Large intestine (tissue), 12 donors: ENCODE results near the gene PNPLA7. TPM values are rescaled to one million over a fixed set of nuclear protein-coding genes. Genes with fewer than 3 reads are reported as not detected.
A peak's percentile ranks its signal among the peaks of the same experiment; 100 is the strongest.
"Not testable (repeated sequence)": the region's sequence is repeated elsewhere in the genome, so short reads cannot be mapped to it uniquely, and the experiment has no call there.

Source experiments
- DNase-seq, 2 donors: peaks; one replicate each; pipeline versions ENCODE4 v3.0.0 to v3.0.0-alpha.2; 2013
- H3K27ac ChIP-seq: one replicate; pipeline ENCODE4 v1.5.1; 2013; ENCODE audit warnings: low read length
- H3K27me3 ChIP-seq: 2 replicates; pipeline ENCODE4 v1.6.1; 2013; ENCODE audit warnings: low read length; ENCODE audit not compliant: control insufficient read depth, insufficient read depth
- H3K36me3 ChIP-seq: 2 replicates; pipeline ENCODE4 v1.6.1; 2013; ENCODE audit warnings: low read length; ENCODE audit not compliant: control insufficient read depth, insufficient read depth
- H3K4me1 ChIP-seq: one replicate; pipeline ENCODE4 v1.6.1; 2013; ENCODE audit warnings: low read length; ENCODE audit not compliant: control insufficient read depth, insufficient read depth
- H3K4me3 ChIP-seq: one replicate; pipeline ENCODE4 v1.5.1; 2013; ENCODE audit warnings: low read length
- H3K9me3 ChIP-seq: one replicate; pipeline ENCODE4 v1.6.1; 2013; ENCODE audit warnings: mild to moderate bottlenecking, low read depth, low read length, moderate library complexity; ENCODE audit not compliant: control insufficient read depth
- WGBS: methylation state at CpG from one replicate; pipeline ENCODE4 v1.1.5; 2013; ENCODE audit warnings: low lambda C conversion rate; ENCODE audit not compliant: insufficient coverage; 5-methylcytosine and 5-hydroxymethylcytosine counted together
- long read RNA-seq, 11 donors: transcript quantifications; one replicate each; lab custom pipeline, GENCODE V29; 2026
- polyA plus RNA-seq: library from polyadenylated mRNA; unstranded; fragments of 120-200 nt; gene quantifications from one replicate; pipeline ENCODE4 v1.2.1, GENCODE V29; 2013

The PNPLA7 gene
- polyA plus RNA-seq: 7.2 TPM
- long read RNA-seq, donor 1: 0 reads
- long read RNA-seq, donor 2: 0 reads
- long read RNA-seq, donor 3: 0 reads
- long read RNA-seq, donor 4: 0 reads
- long read RNA-seq, donor 5, partial matches to known transcripts: 78 of 78 reads
- long read RNA-seq, donor 5, other reads (novel, unspliced or antisense): 0 of 78 reads
- long read RNA-seq, donor 6, partial matches to known transcripts: 134 of 134 reads
- long read RNA-seq, donor 6, other reads (novel, unspliced or antisense): 0 of 134 reads
- long read RNA-seq, donor 7: 0 reads
- long read RNA-seq, donor 8, partial matches to known transcripts: 84 of 84 reads
- long read RNA-seq, donor 8, other reads (novel, unspliced or antisense): 0 of 84 reads
- long read RNA-seq, donor 9, partial matches to known transcripts: 88 of 88 reads
- long read RNA-seq, donor 9, other reads (novel, unspliced or antisense): 0 of 88 reads
- long read RNA-seq, donor 10, partial matches to known transcripts: 0 of 79 reads
- long read RNA-seq, donor 10, other reads (novel, unspliced or antisense): 79 of 79 reads
- long read RNA-seq, donor 11: 0 reads

GRCh38 chr9:137550231-137550621, at the start of gene PNPLA7:
PNPLA7 (minus strand) TSS chr9:137550402; CDS start chr9:137550197, 205 bp downstream.
- Histone ChIP-seq H3K27me3 (no peaks in the 10 kb centered on the region), H3K4me3 (peak within 1 kb of the TSS; percentile 49), H3K9me3 (peaks cover 9% of the 10 kb centered on the region), H3K27ac (peak within 1 kb of the TSS; percentile 71), H3K4me1 (peaks cover 14% of the 10 kb centered on the region), H3K36me3 (peaks cover 5% of the 10 kb centered on the region)
- WGBS: no CpG with 5 or more reads among the region's 13 CpGs
- peak; percentile 88 for DNase-seq

GRCh38 chr9:137598943-137599342, 48.7 kb upstream of the PNPLA7 start:
- Histone ChIP-seq H3K9me3 (no peaks in the 10 kb centered on the region), H3K27ac (no peak overlapping the region), H3K36me3 (no peaks in the 10 kb centered on the region), H3K4me1 (no peaks in the 10 kb centered on the region), H3K27me3 (peaks cover 8% of the 10 kb centered on the region), H3K4me3 (no peak overlapping the region)
- WGBS: no CpG with 5 or more reads among the region's 8 CpGs
- DNase-seq: no peak

- H3K27ac ChIP-seq, H3K9me3 ChIP-seq, H3K36me3 ChIP-seq, H3K4me1 ChIP-seq, H3K4me3 ChIP-seq, H3K27me3 ChIP-seq, DNase-seq: not testable (repeated sequence)
- WGBS: no CpG with 5 or more reads among the region's 7 CpGs
These were observed 46.4 kb upstream of the PNPLA7 start for GRCh38 chr9:137596577-137596976.

- no peak overlapping the region for H3K4me3 ChIP-seq
- no peaks in the 10 kb centered on the region for H3K27me3 ChIP-seq
- no peaks in the 10 kb centered on the region for H3K9me3 ChIP-seq
- no peak overlapping the region for H3K27ac ChIP-seq
- WGBS: 50% methylated on average over 1 of the region's 12 CpGs
- DNase-seq: no peak
- H3K4me1 ChIP-seq: peaks cover 7% of the 10 kb centered on the region
- peaks cover 1% of the 10 kb centered on the region for H3K36me3 ChIP-seq
These were observed 43.0 kb upstream of the PNPLA7 start for GRCh38 chr9:137593176-137593575.

- no peak overlapping the region for H3K4me3 ChIP-seq
- no peaks in the 10 kb centered on the region for H3K9me3 ChIP-seq
- no peak overlapping the region for H3K27ac ChIP-seq
- no CpG with 5 or more reads among the region's 7 CpGs for WGBS
- H3K36me3 ChIP-seq: peaks cover 5% of the 10 kb centered on the region
- no peaks in the 10 kb centered on the region for H3K27me3 ChIP-seq
- peaks cover 7% of the 10 kb centered on the region for H3K4me1 ChIP-seq
- no peak for DNase-seq
These were observed 42.6 kb upstream of the PNPLA7 start for GRCh38 chr9:137592767-137593166.

GRCh38 chr9:137590469-137591383, 40.5 kb upstream of the PNPLA7 start, which contains the start of gene ZMYND19:
ZMYND19 (minus strand) TSS chr9:137590512; CDS start chr9:137590263, 249 bp downstream.
- peaks cover 7% of the 10 kb centered on the region for H3K4me1 ChIP-seq
- peak within 1 kb of the TSS; percentile 74 for H3K4me3 ChIP-seq
- H3K9me3 ChIP-seq: no peaks in the 10 kb centered on the region
- peak within 1 kb of the TSS; percentile 33 for H3K27ac ChIP-seq
- peaks cover 25% of the 10 kb centered on the region for H3K36me3 ChIP-seq
- DNase-seq: peak; percentile 88 to 91
- WGBS: no CpG with 5 or more reads among the region's 113 CpGs
- H3K27me3 ChIP-seq: no peaks in the 10 kb centered on the region

GRCh38 chr9:137590123-137590468, 39.9 kb upstream of the PNPLA7 start:
- H3K36me3 ChIP-seq: peaks cover 27% of the 10 kb centered on the region
- H3K4me1 ChIP-seq: peaks cover 7% of the 10 kb centered on the region
- no peak overlapping the region for H3K27ac ChIP-seq
- no peaks in the 10 kb centered on the region for H3K9me3 ChIP-seq
- no peak for DNase-seq
- H3K27me3 ChIP-seq: no peaks in the 10 kb centered on the region
- no peak overlapping the region for H3K4me3 ChIP-seq
- WGBS: no CpG with 5 or more reads among the region's 61 CpGs

GRCh38 chr9:137589441-137590122, 39.4 kb upstream of the PNPLA7 start:
- peaks cover 7% of the 10 kb centered on the region for H3K4me1 ChIP-seq
- H3K4me3 ChIP-seq: peak overlapping the region; percentile 51
- no peak overlapping the region for H3K27ac ChIP-seq
- H3K27me3 ChIP-seq: no peaks in the 10 kb centered on the region
- H3K36me3 ChIP-seq: peaks cover 28% of the 10 kb centered on the region
- peak in 1 of 2 donors; percentile 45 for DNase-seq
- WGBS: no CpG with 5 or more reads among the region's 58 CpGs
- H3K9me3 ChIP-seq: no peaks in the 10 kb centered on the region

- Histone ChIP-seq H3K4me3 (no peak overlapping the region), H3K4me1 (peaks cover 7% of the 10 kb centered on the region), H3K27me3 (no peaks in the 10 kb centered on the region), H3K27ac (no peak overlapping the region), H3K9me3 (no peaks in the 10 kb centered on the region), H3K36me3 (peaks cover 34% of the 10 kb centered on the region)
- no CpG with 5 or more reads among the region's 6 CpGs for whole genome bisulfite sequencing
- no peak for DNase-seq
These were observed 38.7 kb upstream of the PNPLA7 start for GRCh38 chr9:137588891-137589290.

GRCh38 chr9:137588311-137588710, 38.1 kb upstream of the PNPLA7 start:
- H3K36me3 ChIP-seq: peaks cover 40% of the 10 kb centered on the region

More at GRCh38 chr9:137588311-137588710, 38.1 kb upstream of the PNPLA7 start:
- Histone ChIP-seq H3K4me3 (no peak overlapping the region), H3K27me3 (no peaks in the 10 kb centered on the region), H3K27ac (no peak overlapping the region), H3K4me1 (peaks cover 7% of the 10 kb centered on the region), H3K9me3 (no peaks in the 10 kb centered on the region)
- no peak for DNase-seq
- WGBS: no CpG with 5 or more reads among the region's 13 CpGs
